ENCODE data around the gene NFKB2.
A peak's percentile ranks its signal among the peaks of the same experiment; 100 is the strongest.

Gene NFKB2

GRCh38 chr10:102407425-102408130 lies 12.1 kb downstream of the NFKB2 start:
- H3K27me3 ChIP-seq (replicated peaks; ENCODE audit: control insufficient read depth, insufficient read depth, low read length) = peaks cover 6% of the 10 kb centered on the region
- peaks cover 7% of the 10 kb centered on the region for H3K36me3 ChIP-seq (ENCODE audit: control insufficient read depth, insufficient read depth, low read length)
- TF ChIP-seq, protein P1, sequence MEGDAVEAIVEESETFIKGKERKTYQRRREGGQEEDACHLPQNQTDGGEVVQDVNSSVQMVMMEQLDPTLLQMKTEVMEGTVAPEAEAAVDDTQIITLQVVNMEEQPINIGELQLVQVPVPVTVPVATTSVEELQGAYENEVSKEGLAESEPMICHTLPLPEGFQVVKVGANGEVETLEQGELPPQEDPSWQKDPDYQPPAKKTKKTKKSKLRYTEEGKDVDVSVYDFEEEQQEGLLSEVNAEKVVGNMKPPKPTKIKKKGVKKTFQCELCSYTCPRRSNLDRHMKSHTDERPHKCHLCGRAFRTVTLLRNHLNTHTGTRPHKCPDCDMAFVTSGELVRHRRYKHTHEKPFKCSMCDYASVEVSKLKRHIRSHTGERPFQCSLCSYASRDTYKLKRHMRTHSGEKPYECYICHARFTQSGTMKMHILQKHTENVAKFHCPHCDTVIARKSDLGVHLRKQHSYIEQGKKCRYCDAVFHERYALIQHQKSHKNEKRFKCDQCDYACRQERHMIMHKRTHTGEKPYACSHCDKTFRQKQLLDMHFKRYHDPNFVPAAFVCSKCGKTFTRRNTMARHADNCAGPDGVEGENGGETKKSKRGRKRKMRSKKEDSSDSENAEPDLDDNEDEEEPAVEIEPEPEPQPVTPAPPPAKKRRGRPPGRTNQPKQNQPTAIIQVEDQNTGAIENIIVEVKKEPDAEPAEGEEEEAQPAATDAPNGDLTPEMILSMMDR (IDR thresholded peaks at IDR 0.05; ENCODE audit: insufficient read depth, low read length, poor library complexity, severe bottlenecking) = no peak
- DNase-seq (ENCODE audit: extremely low read depth, insufficient read length) = no peak
- no peak overlapping the region for H3K4me3 ChIP-seq (replicated peaks; ENCODE audit: low read depth, low read length)

- Histone ChIP-seq H3K36me3 (ENCODE audit: control insufficient read depth, insufficient read depth, low read length) (peaks cover 4% of the 10 kb centered on the region), H3K4me3 (replicated peaks; ENCODE audit: low read depth, low read length) (no peak overlapping the region), H3K27me3 (replicated peaks; ENCODE audit: control insufficient read depth, insufficient read depth, low read length) (peaks cover 6% of the 10 kb centered on the region)
- TF ChIP-seq, protein P1 (IDR thresholded peaks at IDR 0.05; ENCODE audit: insufficient read depth, low read length, poor library complexity, severe bottlenecking) = no peak
- no peak for DNase-seq (ENCODE audit: extremely low read depth, insufficient read length)
Observed at GRCh38 chr10:102408131-102408727, 12.7 kb downstream of the NFKB2 start.

GRCh38 chr10:102408728-102409603 lies 13.5 kb downstream of the NFKB2 start:
- no peaks in the 10 kb centered on the region for H3K36me3 ChIP-seq (ENCODE audit: control insufficient read depth, insufficient read depth, low read length)
- TF ChIP-seq, protein P1 (IDR thresholded peaks at IDR 0.05; ENCODE audit: insufficient read depth, low read length, poor library complexity, severe bottlenecking) = no peak
- DNase-seq (ENCODE audit: extremely low read depth, insufficient read length) = no peak
- H3K4me3 ChIP-seq (replicated peaks; ENCODE audit: low read depth, low read length) = peak overlapping the region; percentile 49
- H3K27me3 ChIP-seq (replicated peaks; ENCODE audit: control insufficient read depth, insufficient read depth, low read length) = peaks cover 6% of the 10 kb centered on the region

- DNase-seq (ENCODE audit: extremely low read depth, insufficient read length) = no peak
- Histone ChIP-seq H3K27me3 (replicated peaks; ENCODE audit: control insufficient read depth, insufficient read depth, low read length) (peaks cover 6% of the 10 kb centered on the region), H3K36me3 (ENCODE audit: control insufficient read depth, insufficient read depth, low read length) (no peaks in the 10 kb centered on the region), H3K4me3 (replicated peaks; ENCODE audit: low read depth, low read length) (no peak overlapping the region)
- TF ChIP-seq, protein P1 (IDR thresholded peaks at IDR 0.05; ENCODE audit: insufficient read depth, low read length, poor library complexity, severe bottlenecking) = no peak
Observed at GRCh38 chr10:102409604-102410428, 14.3 kb downstream of the NFKB2 start.

DNA sequence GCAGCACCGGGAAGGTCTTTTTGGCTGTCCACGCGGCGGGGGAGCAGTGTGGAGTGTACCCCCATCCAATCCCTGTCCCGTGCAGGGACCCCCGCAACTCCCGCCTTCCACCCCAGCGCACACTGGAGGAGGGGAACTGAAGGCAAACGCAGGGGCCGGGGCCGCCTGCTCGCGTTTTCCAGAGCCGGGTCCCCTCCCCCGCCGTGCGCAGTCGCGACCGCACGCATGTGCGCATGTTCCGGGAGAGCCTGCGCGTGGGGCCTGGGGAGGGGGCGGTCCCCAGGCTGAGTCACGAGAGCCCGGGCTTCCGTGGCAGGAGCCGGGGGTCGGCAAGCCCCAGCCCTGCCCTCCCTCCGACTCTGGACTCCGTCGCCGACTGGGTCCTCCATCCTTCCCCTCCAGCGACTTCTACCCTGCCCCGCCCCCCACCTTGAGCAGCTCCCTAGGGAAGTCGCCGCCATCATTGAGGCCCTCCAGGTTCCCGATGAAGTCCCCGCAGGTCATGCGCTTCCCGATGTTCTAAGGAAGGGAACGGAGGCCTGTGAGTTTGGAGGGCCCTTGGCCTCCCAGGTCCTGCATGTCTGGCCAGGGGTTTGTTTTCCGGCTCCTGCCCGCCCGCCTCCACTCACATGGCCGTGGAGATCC lies 15.0 kb downstream of the NFKB2 start:
- TF ChIP-seq, protein P1 (IDR thresholded peaks at IDR 0.05; ENCODE audit: insufficient read depth, low read length, poor library complexity, severe bottlenecking) = no peak
- Histone ChIP-seq H3K36me3 (ENCODE audit: control insufficient read depth, insufficient read depth, low read length) (no peaks in the 10 kb centered on the region), H3K4me3 (replicated peaks; ENCODE audit: low read depth, low read length) (no peak overlapping the region), H3K27me3 (replicated peaks; ENCODE audit: control insufficient read depth, insufficient read depth, low read length) (peaks cover 6% of the 10 kb centered on the region)
- no peak for DNase-seq (ENCODE audit: extremely low read depth, insufficient read length)
